GM12878 (cell line): ENCODE data around the gene FTO.

Source experiments
- CEBPZ ChIP-seq: fragments of 150-350 bp; IDR thresholded peaks from 2 replicates; pipeline ENCODE4 v1.6.1; 2016; ENCODE audit warnings: low read depth, low read length
- CTCF ChIP-seq, 3 experiments: IDR thresholded peaks in 2 of 3; conservative IDR thresholded peaks in 1 of 3; 2 replicates each; pipeline ENCODE4 v1.5.1; 2011; ENCODE audit warnings: low read depth in 3 of 3, low read length in 3 of 3, mild to moderate bottlenecking in 3 of 3, control low read depth in 2 of 3, moderate library complexity in 2 of 3, inconsistent platforms in 1 of 3, mixed read lengths in 1 of 3; ENCODE audit not compliant: control insufficient read depth in 2 of 3, insufficient read depth in 1 of 3; ENCODE audit errors: extremely low read depth in 1 of 3
- MTA3 ChIP-seq: IDR thresholded peaks from 2 replicates; pipeline ENCODE4 v1.6.1; 2012; ENCODE audit warnings: low read length, inconsistent platforms, borderline replicate concordance
- POLR2A ChIP-seq: IDR thresholded peaks from 2 replicates; pipeline ENCODE4 v1.6.1; 2011; ENCODE audit warnings: low read depth, mild to moderate bottlenecking, low read length
- RAD21 ChIP-seq: IDR thresholded peaks from 2 replicates; pipeline ENCODE4 v1.6.1; 2011; ENCODE audit warnings: mild to moderate bottlenecking, low read depth, low read length, moderate library complexity; ENCODE audit not compliant: insufficient read depth
- ZBTB33 ChIP-seq: fragments of 450-650 bp; IDR thresholded peaks from 2 replicates; pipeline ENCODE4 v1.6.1; 2017; ENCODE audit warnings: mild to moderate bottlenecking

- TF ChIP-seq RAD21 (no peak), CTCF (IDR thresholded peaks at IDR 0.05 in 2 of 3, conservative IDR thresholded peaks at IDR 0.05 in 1 of 3; ENCODE audit: control insufficient read depth in 2 of 3, extremely low read depth in 1 of 3, insufficient read depth in 1 of 3, low read depth in 3 of 3, low read length in 3 of 3) (no peak), POLR2A (no peak), CEBPZ (no peak), MTA3 (no peak), ZBTB33 (no peak)
Measured at GRCh38 chr16:53843084-53843483, 139.1 kb downstream of the FTO start.
